ENCODE data around the gene PLPP4. TPM values are rescaled to one million over a fixed set of nuclear protein-coding genes. Genes with fewer than 3 reads are reported as not detected.

PLPP4 gene
- total RNA-seq, 1 experiment from 2014 or later, result not detected

- H2AFZ ChIP-seq (ENCODE audit: low read depth, low read length, poor library complexity, severe bottlenecking), result no peak overlapping the region
- H3K36me3 ChIP-seq (ENCODE audit: control insufficient read depth in 1 of 2, insufficient read depth in 2 of 2, low read length in 2 of 2), result no peaks in the 10 kb centered on the region
- no peaks in the 10 kb centered on the region for H4K20me1 ChIP-seq (ENCODE audit: insufficient read depth)
- ATAC-seq, result peak; percentile 61
- TF ChIP-seq FOSL1 (IDR thresholded peaks at IDR 0.05; ENCODE audit: low read depth) (peak; percentile 23; the same call in 1 of the 2 replicates), POLR2AphosphoS5 (IDR thresholded peaks at IDR 0.05; ENCODE audit: low read depth, low read length) (no peak)
- BruUV-seq (replicated peaks), result no TSS peak
- peaks cover 40% of the 10 kb centered on the region; the same call in 1 of the 2 replicates for H3K27me3 ChIP-seq (ENCODE audit: insufficient read depth, low read length)
- intact Hi-C loops (cut with micrococcal nuclease), result no loop called here
- H3K27ac ChIP-seq (ENCODE audit: low read depth, low read length), result no peak overlapping the region
- H3K9ac ChIP-seq (ENCODE audit: low read length), result no peak overlapping the region
- no peaks in the 10 kb centered on the region for H3K79me2 ChIP-seq (ENCODE audit: insufficient read depth, low read length)
- DNase-seq (ENCODE audit: low read depth, low spot score), result no peak
- H3K4me2 ChIP-seq (ENCODE audit: low read length), result peak overlapping the region; percentile 33
- ChIA-PET POLR2A (no interaction called here), CTCF (no interaction called here), RAD21 (ENCODE audit: low non-redundant PET in 1 of 2, low total read pairs in 2 of 2, uncharacterized antibody in 2 of 2, unreplicated experiment in 2 of 2) (no interaction called here)
- no peaks in the 10 kb centered on the region for H3K9me3 ChIP-seq (ENCODE audit: control insufficient read depth in 1 of 2, insufficient read depth in 1 of 2, low read depth in 1 of 2, low read length in 2 of 2)
- no peak overlapping the region for H3K4me3 ChIP-seq (replicated peaks in 1 of 2; ENCODE audit: low read depth in 1 of 2, low read length in 2 of 2)
- no peaks in the 10 kb centered on the region for H3K9me2 ChIP-seq (ENCODE audit: insufficient read depth)
- peaks cover 0 to 10% of the 10 kb centered on the region in 2 experiments; a peak in 2 of 4 replicates for H3K4me1 ChIP-seq (ENCODE audit: control insufficient read depth in 1 of 2, insufficient read depth in 2 of 2, low read length in 2 of 2)
These were observed 41.2 kb upstream of the PLPP4 start for GRCh38 chr10:120415709-120416330.

GRCh38 chr10:120420421-120420820 is 36.6 kb upstream of the PLPP4 start:
- H3K4me1 ChIP-seq (ENCODE audit: control insufficient read depth in 1 of 2, insufficient read depth in 2 of 2, low read length in 2 of 2), result peaks cover 0 to 9% of the 10 kb centered on the region in 2 experiments; a peak in 2 of 4 replicates
- no peaks in the 10 kb centered on the region for H3K9me2 ChIP-seq (ENCODE audit: insufficient read depth)
- no peak for ATAC-seq
- intact Hi-C loops (cut with micrococcal nuclease), result loop anchor here (10.0 kb wide), 1 partner anchor 736 kb away; no protein-coding TSS in a partner anchor
- no peak overlapping the region for H3K4me2 ChIP-seq (ENCODE audit: low read length)
- ChIA-PET CTCF (no interaction called here), RAD21 (ENCODE audit: low non-redundant PET in 1 of 2, low total read pairs in 2 of 2, uncharacterized antibody in 2 of 2, unreplicated experiment in 2 of 2) (no interaction called here), POLR2A (no interaction called here)
- TF ChIP-seq, protein P1, sequence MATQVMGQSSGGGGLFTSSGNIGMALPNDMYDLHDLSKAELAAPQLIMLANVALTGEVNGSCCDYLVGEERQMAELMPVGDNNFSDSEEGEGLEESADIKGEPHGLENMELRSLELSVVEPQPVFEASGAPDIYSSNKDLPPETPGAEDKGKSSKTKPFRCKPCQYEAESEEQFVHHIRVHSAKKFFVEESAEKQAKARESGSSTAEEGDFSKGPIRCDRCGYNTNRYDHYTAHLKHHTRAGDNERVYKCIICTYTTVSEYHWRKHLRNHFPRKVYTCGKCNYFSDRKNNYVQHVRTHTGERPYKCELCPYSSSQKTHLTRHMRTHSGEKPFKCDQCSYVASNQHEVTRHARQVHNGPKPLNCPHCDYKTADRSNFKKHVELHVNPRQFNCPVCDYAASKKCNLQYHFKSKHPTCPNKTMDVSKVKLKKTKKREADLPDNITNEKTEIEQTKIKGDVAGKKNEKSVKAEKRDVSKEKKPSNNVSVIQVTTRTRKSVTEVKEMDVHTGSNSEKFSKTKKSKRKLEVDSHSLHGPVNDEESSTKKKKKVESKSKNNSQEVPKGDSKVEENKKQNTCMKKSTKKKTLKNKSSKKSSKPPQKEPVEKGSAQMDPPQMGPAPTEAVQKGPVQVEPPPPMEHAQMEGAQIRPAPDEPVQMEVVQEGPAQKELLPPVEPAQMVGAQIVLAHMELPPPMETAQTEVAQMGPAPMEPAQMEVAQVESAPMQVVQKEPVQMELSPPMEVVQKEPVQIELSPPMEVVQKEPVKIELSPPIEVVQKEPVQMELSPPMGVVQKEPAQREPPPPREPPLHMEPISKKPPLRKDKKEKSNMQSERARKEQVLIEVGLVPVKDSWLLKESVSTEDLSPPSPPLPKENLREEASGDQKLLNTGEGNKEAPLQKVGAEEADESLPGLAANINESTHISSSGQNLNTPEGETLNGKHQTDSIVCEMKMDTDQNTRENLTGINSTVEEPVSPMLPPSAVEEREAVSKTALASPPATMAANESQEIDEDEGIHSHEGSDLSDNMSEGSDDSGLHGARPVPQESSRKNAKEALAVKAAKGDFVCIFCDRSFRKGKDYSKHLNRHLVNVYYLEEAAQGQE (IDR thresholded peaks at IDR 0.05; ENCODE audit: low read depth), result no peak
- no peak for TF ChIP-seq ZNF274 (IDR thresholded peaks at IDR 0.05; ENCODE audit: low read depth, low read length)
- no peaks in the 10 kb centered on the region for H3K36me3 ChIP-seq (ENCODE audit: control insufficient read depth in 1 of 2, insufficient read depth in 2 of 2, low read length in 2 of 2)
- no peak overlapping the region for H3K9ac ChIP-seq (ENCODE audit: low read length)
- peaks cover 23% of the 10 kb centered on the region for H3K27me3 ChIP-seq (ENCODE audit: insufficient read depth, low read length)
- H4K20me1 ChIP-seq (ENCODE audit: insufficient read depth), result no peaks in the 10 kb centered on the region
- DNase-seq (ENCODE audit: low read depth, low spot score), result no peak
- H3K79me2 ChIP-seq (ENCODE audit: insufficient read depth, low read length), result no peaks in the 10 kb centered on the region
- no peak overlapping the region for H2AFZ ChIP-seq (ENCODE audit: low read depth, low read length, poor library complexity, severe bottlenecking)
- no TSS peak for BruUV-seq (replicated peaks)
- no peak overlapping the region for H3K4me3 ChIP-seq (replicated peaks in 1 of 2; ENCODE audit: low read depth in 1 of 2, low read length in 2 of 2)
- no peak overlapping the region for H3K27ac ChIP-seq (ENCODE audit: low read depth, low read length)
- H3K9me3 ChIP-seq (ENCODE audit: control insufficient read depth in 1 of 2, insufficient read depth in 1 of 2, low read depth in 1 of 2, low read length in 2 of 2), result no peaks in the 10 kb centered on the region
